Panc1 (cell line): ENCODE measurements around the gene SAFB2.

ENCODE experiments used
- POLR2AphosphoS5 ChIP-seq: IDR thresholded peaks from 2 replicates; pipeline ENCODE4 v1.6.1; 2012; ENCODE audit warnings: mild to moderate bottlenecking, low read depth, low read length, moderate library complexity
- SIN3A ChIP-seq: IDR thresholded peaks from 2 replicates; pipeline ENCODE4 v1.6.1; 2012; ENCODE audit warnings: low read depth, mild to moderate bottlenecking, low read length, moderate library complexity, borderline replicate concordance; ENCODE audit not compliant: insufficient read depth
- TF ChIP-seq, protein P1 (sequence below): fragments of 450-650 bp; IDR thresholded peaks from 2 replicates; pipeline ENCODE4 v1.5.1; 2017; ENCODE audit warnings: mild to moderate bottlenecking

GRCh38 chr19:5609881-5610448 is 12.6 kb downstream of the SAFB2 start:
- TF ChIP-seq, protein P1, sequence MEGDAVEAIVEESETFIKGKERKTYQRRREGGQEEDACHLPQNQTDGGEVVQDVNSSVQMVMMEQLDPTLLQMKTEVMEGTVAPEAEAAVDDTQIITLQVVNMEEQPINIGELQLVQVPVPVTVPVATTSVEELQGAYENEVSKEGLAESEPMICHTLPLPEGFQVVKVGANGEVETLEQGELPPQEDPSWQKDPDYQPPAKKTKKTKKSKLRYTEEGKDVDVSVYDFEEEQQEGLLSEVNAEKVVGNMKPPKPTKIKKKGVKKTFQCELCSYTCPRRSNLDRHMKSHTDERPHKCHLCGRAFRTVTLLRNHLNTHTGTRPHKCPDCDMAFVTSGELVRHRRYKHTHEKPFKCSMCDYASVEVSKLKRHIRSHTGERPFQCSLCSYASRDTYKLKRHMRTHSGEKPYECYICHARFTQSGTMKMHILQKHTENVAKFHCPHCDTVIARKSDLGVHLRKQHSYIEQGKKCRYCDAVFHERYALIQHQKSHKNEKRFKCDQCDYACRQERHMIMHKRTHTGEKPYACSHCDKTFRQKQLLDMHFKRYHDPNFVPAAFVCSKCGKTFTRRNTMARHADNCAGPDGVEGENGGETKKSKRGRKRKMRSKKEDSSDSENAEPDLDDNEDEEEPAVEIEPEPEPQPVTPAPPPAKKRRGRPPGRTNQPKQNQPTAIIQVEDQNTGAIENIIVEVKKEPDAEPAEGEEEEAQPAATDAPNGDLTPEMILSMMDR, result no peak
- TF ChIP-seq POLR2AphosphoS5, result no peak
- no peak for TF ChIP-seq SIN3A
